HepG2 (cell line): ENCODE results near the gene EFHC2. TPM values are rescaled to one million over a fixed set of nuclear protein-coding genes. Genes with fewer than 3 reads are reported as not detected.

Experiments used
- ATAC-seq: fragments of 200-7000 bp; cut with Tn5 transposase; 3 replicates; pipeline ENCODE4 v1.9.1; 2020; ENCODE audit warnings: mild to moderate bottlenecking, moderate library complexity
- BruUV-seq: library from RNA; stranded (reverse); fragments of 400-500 nt; replicated peaks from 2 replicates; lab custom pipeline; 2021; lab: Mats Ljungman, UMichigan
- CTCF ChIA-PET: fragments of 300-600 bp; formaldehyde crosslinking; extraction: SDS; loops from one replicate; lab custom pipeline; 2021; ENCODE audit warnings: low total read pairs, inconsistent platforms, low intra/inter-chr PET ratio; lab: Yijun Ruan, JAX
- POLR2A ChIA-PET: fragments of 350-600 bp; sonication (Branson Sonifier 250); formaldehyde crosslinking; loops from one replicate; lab custom pipeline; 2020; ENCODE audit warnings: antibody characterized with exemption, inconsistent platforms; lab: Yijun Ruan, JAX
- DNase-seq: peaks from one replicate; pipeline ENCODE4 v3.0.0-alpha.2; 2015; ENCODE audit warnings: low spot score
- FAIRE-seq: peaks from 3 replicates; lab custom pipeline; 2011; peaks lifted over from hg19 to GRCh38; lab: Jason Lieb, UNC
- H2AFZ ChIP-seq: one replicate; pipeline ENCODE4 v1.6.1; 2011; ENCODE audit warnings: low read length, inconsistent platforms
- H3K27ac ChIP-seq: fragments of 300-600 bp; 3 replicates; pipeline ENCODE4 v1.8.0; 2011; ENCODE audit warnings: mixed run types, mild to moderate bottlenecking, mixed read lengths, low read length, inconsistent platforms; ENCODE audit not compliant: insufficient read depth; ENCODE audit errors: extremely low read length
- H3K27me3 ChIP-seq, 2 experiments: fragments of 200-600 bp in 1 of 2; 2 replicates in 1 of 2; 3 replicates in 1 of 2; pipeline versions ENCODE4 v1.6.0 to v1.8.0; 2011; ENCODE audit warnings: low read length in 2 of 2, mild to moderate bottlenecking in 2 of 2, moderate library complexity in 2 of 2, inconsistent platforms in 1 of 2; ENCODE audit not compliant: insufficient read depth in 2 of 2, control insufficient read depth in 1 of 2
- H3K36me3 ChIP-seq, 2 experiments: fragments of 200-600 bp in 1 of 2; replicated peaks in 1 of 2; 2 replicates in 1 of 2; 3 replicates in 1 of 2; pipeline versions ENCODE4 v1.5.1 to v1.8.0; 2011; ENCODE audit warnings: low read length in 2 of 2, inconsistent platforms in 1 of 2; ENCODE audit not compliant: insufficient read depth in 2 of 2, control insufficient read depth in 1 of 2
- H3K4me1 ChIP-seq: 2 replicates; pipeline ENCODE4 v1.5.1; 2012; ENCODE audit warnings: low read length, inconsistent platforms; ENCODE audit not compliant: insufficient read depth
- H3K4me2 ChIP-seq: 2 replicates; pipeline ENCODE4 v1.6.0; 2011; ENCODE audit warnings: low read depth, low read length, inconsistent platforms
- H3K4me3 ChIP-seq, 3 experiments: fragments of 200-600 bp in 1 of 3; sonication (generic), shearing (Covaris generic) in 1 of 3; replicated peaks in 1 of 3; 2 replicates each; pipeline ENCODE4 v1.5.1; 2011 to 2016; ENCODE audit warnings: low read length in 3 of 3, inconsistent platforms in 2 of 3, low read depth in 2 of 3, mild to moderate bottlenecking in 2 of 3, control low read depth in 1 of 3, mixed read lengths in 1 of 3; ENCODE audit not compliant: insufficient read depth in 1 of 3
- H3K79me2 ChIP-seq: one replicate; pipeline ENCODE4 v1.6.1; 2011; ENCODE audit warnings: low read length, inconsistent platforms; ENCODE audit not compliant: insufficient read depth
- H3K9ac ChIP-seq: 2 replicates; pipeline ENCODE4 v1.6.0; 2011; ENCODE audit warnings: mild to moderate bottlenecking, low read depth, low read length, inconsistent platforms; ENCODE audit not compliant: insufficient read depth
- H3K9me3 ChIP-seq: 2 replicates; pipeline ENCODE4 v1.5.1; 2012; ENCODE audit warnings: mild to moderate bottlenecking, low read length
- H4K20me1 ChIP-seq: 2 replicates; pipeline ENCODE4 v1.6.0; 2011; ENCODE audit warnings: inconsistent platforms, mild to moderate bottlenecking, low read length, moderate library complexity; ENCODE audit not compliant: insufficient read depth
- RBM22 ChIP-seq: fragments of 200-400 bp; formaldehyde crosslinking; optimal IDR thresholded peaks from 2 replicates; pipeline ENCODE3; 2017; ENCODE audit warnings: mild to moderate bottlenecking, low read length, moderate library complexity
- TBP ChIP-seq: sonication (generic); formaldehyde crosslinking; IDR thresholded peaks from 2 replicates; pipeline ENCODE4 v1.5.0; 2020; ENCODE audit warnings: missing genetic modification reagents
- TEF ChIP-seq: sonication (generic); formaldehyde crosslinking; IDR thresholded peaks from 2 replicates; pipeline ENCODE4 v1.5.0; 2020; ENCODE audit warnings: missing genetic modification reagents
- TGIF2 ChIP-seq: IDR thresholded peaks from 2 replicates; pipeline ENCODE4 v1.6.1; 2016; ENCODE audit warnings: control low read depth, missing compliant biosample characterization
- THRA ChIP-seq: sonication (generic); formaldehyde crosslinking; IDR thresholded peaks from 2 replicates; pipeline ENCODE4 v1.4.0; 2020; ENCODE audit warnings: missing genetic modification reagents, borderline replicate concordance
- ZNF232 ChIP-seq: sonication (generic); formaldehyde crosslinking; IDR thresholded peaks from 2 replicates; pipeline ENCODE4 v1.4.0; 2020; ENCODE audit warnings: missing genetic modification reagents, borderline replicate concordance
- ZNF235 ChIP-seq: sonication (generic); formaldehyde crosslinking; IDR thresholded peaks from 2 replicates; pipeline ENCODE4 v1.8.1; 2023; ENCODE audit warnings: mild to moderate bottlenecking, missing genetic modification reagents, borderline replicate concordance
- ZNF264 ChIP-seq: sonication (generic); formaldehyde crosslinking; IDR thresholded peaks from 2 replicates; pipeline ENCODE4 v1.4.0; 2020; ENCODE audit warnings: missing genetic modification reagents
- ZNF333 ChIP-seq: sonication (generic); formaldehyde crosslinking; IDR thresholded peaks from 2 replicates; pipeline ENCODE4 v1.4.0; 2020; ENCODE audit warnings: mild to moderate bottlenecking, missing genetic modification reagents, borderline replicate concordance
- ZNF530 ChIP-seq: sonication (generic); formaldehyde crosslinking; IDR thresholded peaks from 2 replicates; pipeline ENCODE4 v1.5.0; 2020; ENCODE audit warnings: low read depth, mild to moderate bottlenecking, missing genetic modification reagents
- ZNF615 ChIP-seq: sonication (generic); formaldehyde crosslinking; IDR thresholded peaks from 2 replicates; pipeline ENCODE4 v1.5.0; 2020; ENCODE audit warnings: mild to moderate bottlenecking, missing genetic modification reagents, borderline replicate concordance
- ZNF747 ChIP-seq: sonication (generic); formaldehyde crosslinking; IDR thresholded peaks from 2 replicates; pipeline ENCODE4 v1.8.1; 2023; ENCODE audit warnings: missing genetic modification reagents, mild to moderate bottlenecking, borderline replicate concordance
- WGBS: methylation state at CpG from one replicate; pipeline ENCODE4 v1.1.6; 2017; ENCODE audit warnings: low lambda C conversion rate; 5-methylcytosine and 5-hydroxymethylcytosine counted together
- in situ Hi-C: cut with HindIII; loops from 2 replicates; pipeline ENCODE4 v1.10.0; 2017; ENCODE audit warnings: low pct_unique_long_range_greater_than_20kb; ENCODE audit not compliant: extremely low pct_ligation_motif_present
- intact Hi-C: fragments of 100-400 bp; cut with micrococcal nuclease; formaldehyde crosslinking; loops from one replicate; pipeline ENCODE4 v1.10.0; 2022; ENCODE audit not compliant: unreplicated experiment
- polyA plus RNA-seq, 8 experiments: library from polyadenylated mRNA; depleted of rRNA in 3 of 8; stranded (reverse) in 7 of 8; unstranded in 1 of 8; fragments of >200 nt; fragmentation: Illumina TruSeq in 4 of 8; extraction: Trizol in 4 of 8; gene quantifications; 2 replicates each; pipeline versions ENCODE4 v1.2.1 to v1.2.3, GENCODE V29; 2011 to 2016; ENCODE audit warnings: low read depth in 4 of 8, missing spikeins in 1 of 8, mixed read lengths in 1 of 8; ENCODE audit not compliant: insufficient read depth in 1 of 8
- total RNA-seq, 5 experiments: library from RNA; depleted of rRNA; stranded (reverse); fragments of >200 nt; fragmentation: Illumina TruSeq; extraction: Trizol; gene quantifications; 2 replicates each; pipeline ENCODE4 v1.2.3, GENCODE V29; 2016; ENCODE audit warnings: low read depth in 1 of 5
- TF ChIP-seq, protein P1 (sequence below): sonication (generic); IDR thresholded peaks from 2 replicates; pipeline ENCODE4 v1.6.1; 2016; ENCODE audit warnings: low read depth, borderline replicate concordance
- TF ChIP-seq, protein P2 (sequence below): sonication (generic); formaldehyde crosslinking; IDR thresholded peaks from 2 replicates; pipeline ENCODE4 v1.5.0; 2020; ENCODE audit warnings: missing genetic modification reagents
- TF ChIP-seq, protein P3 (sequence below): sonication (generic); formaldehyde crosslinking; IDR thresholded peaks from 2 replicates; pipeline ENCODE4 v1.4.0; 2020; ENCODE audit warnings: low read depth, mild to moderate bottlenecking, missing genetic modification reagents
- TF ChIP-seq, protein P4 (sequence below): sonication (generic); formaldehyde crosslinking; IDR thresholded peaks from 2 replicates; pipeline ENCODE4 v1.5.0; 2020; ENCODE audit warnings: missing genetic modification reagents

EFHC2 gene
- total and polyA plus RNA-seq, 2 of the 13 experiments (the other 11 are each of a cell fraction or from before 2014, with no cell fraction given), result not detected

GRCh38 chrX:44290718-44291117, 52.8 kb downstream of the EFHC2 start (continued):
- no peak for TF ChIP-seq THRA (CRISPR knock-in tag)
- TF ChIP-seq, protein P1, sequence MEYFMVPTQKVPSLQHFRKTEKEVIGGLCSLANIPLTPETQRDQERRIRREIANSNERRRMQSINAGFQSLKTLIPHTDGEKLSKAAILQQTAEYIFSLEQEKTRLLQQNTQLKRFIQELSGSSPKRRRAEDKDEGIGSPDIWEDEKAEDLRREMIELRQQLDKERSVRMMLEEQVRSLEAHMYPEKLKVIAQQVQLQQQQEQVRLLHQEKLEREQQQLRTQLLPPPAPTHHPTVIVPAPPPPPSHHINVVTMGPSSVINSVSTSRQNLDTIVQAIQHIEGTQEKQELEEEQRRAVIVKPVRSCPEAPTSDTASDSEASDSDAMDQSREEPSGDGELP, result no peak
- no peak for TF ChIP-seq ZNF264
- TF ChIP-seq ZNF235 (CRISPR knock-in tag), result no peak
- TF ChIP-seq, protein P2, sequence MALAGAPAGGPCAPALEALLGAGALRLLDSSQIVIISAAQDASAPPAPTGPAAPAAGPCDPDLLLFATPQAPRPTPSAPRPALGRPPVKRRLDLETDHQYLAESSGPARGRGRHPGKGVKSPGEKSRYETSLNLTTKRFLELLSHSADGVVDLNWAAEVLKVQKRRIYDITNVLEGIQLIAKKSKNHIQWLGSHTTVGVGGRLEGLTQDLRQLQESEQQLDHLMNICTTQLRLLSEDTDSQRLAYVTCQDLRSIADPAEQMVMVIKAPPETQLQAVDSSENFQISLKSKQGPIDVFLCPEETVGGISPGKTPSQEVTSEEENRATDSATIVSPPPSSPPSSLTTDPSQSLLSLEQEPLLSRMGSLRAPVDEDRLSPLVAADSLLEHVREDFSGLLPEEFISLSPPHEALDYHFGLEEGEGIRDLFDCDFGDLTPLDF (CRISPR knock-in tag), result no peak
- TF ChIP-seq, all 625 proteins: peak for 0

DNA sequence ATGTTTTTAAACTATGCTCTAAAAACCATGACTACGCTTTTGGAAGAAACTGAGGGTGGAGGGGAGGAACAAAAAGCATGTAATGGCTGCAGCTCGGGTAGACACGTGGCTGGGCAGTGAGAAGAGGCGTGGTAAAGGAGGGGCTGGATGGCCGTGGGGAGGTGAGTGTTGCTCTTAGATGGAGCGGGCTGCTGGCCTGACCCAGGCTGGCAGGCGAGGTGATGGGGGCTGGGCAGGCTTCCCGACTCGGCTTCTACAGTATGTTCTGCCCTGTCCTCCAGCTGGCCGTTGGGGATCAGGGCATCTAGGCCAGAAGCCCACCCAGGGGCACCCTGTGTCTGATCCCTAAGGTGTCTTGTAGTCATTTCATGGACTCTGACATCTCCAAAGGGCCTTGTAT, 60.7 kb downstream of the EFHC2 start:
- Histone ChIP-seq H3K4me1 (no peaks in the 10 kb centered on the region), H3K36me3 (no peaks in the 10 kb centered on the region), H3K4me2 (peak overlapping the region; percentile 32; the same call in 1 of the 2 replicates), H3K9me3 (no peaks in the 10 kb centered on the region), H2AFZ (no peak overlapping the region), H3K9ac (no peak overlapping the region), H3K27ac (no peak overlapping the region), H3K27me3 (no peaks in the 10 kb centered on the region), H4K20me1 (no peaks in the 10 kb centered on the region), H3K4me3 (peak overlapping the region in 1 of 3 experiments; percentile 33; a peak in 1 of 6 replicates), H3K79me2 (no peaks in the 10 kb centered on the region)
- intact Hi-C loops, result no loop called here
- DNase-seq, result no peak
- ATAC-seq, result peak; percentile 44; the same call in 2 of the 3 replicates
- POLR2A ChIA-PET, result no interaction called here
- CTCF ChIA-PET, result no interaction called here
- in situ Hi-C loops, result no loop called here
- no TSS peak for BruUV-seq
- no peak for TF ChIP-seq RBM22
- no peak for TF ChIP-seq ZNF333
- no peak for TF ChIP-seq TBP (CRISPR knock-in tag)
- no peak for TF ChIP-seq TGIF2 (CRISPR knock-in tag)
- TF ChIP-seq, protein P3, sequence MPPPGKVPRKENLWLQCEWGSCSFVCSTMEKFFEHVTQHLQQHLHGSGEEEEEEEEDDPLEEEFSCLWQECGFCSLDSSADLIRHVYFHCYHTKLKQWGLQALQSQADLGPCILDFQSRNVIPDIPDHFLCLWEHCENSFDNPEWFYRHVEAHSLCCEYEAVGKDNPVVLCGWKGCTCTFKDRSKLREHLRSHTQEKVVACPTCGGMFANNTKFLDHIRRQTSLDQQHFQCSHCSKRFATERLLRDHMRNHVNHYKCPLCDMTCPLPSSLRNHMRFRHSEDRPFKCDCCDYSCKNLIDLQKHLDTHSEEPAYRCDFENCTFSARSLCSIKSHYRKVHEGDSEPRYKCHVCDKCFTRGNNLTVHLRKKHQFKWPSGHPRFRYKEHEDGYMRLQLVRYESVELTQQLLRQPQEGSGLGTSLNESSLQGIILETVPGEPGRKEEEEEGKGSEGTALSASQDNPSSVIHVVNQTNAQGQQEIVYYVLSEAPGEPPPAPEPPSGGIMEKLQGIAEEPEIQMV, result no peak
- TF ChIP-seq TEF, result no peak
- TF ChIP-seq ZNF530 (CRISPR knock-in tag), result no peak
- no peak for TF ChIP-seq ZNF615 (CRISPR knock-in tag)
- no peak for TF ChIP-seq ZNF747 (CRISPR knock-in tag)
- TF ChIP-seq ZNF232 (CRISPR knock-in tag), result no peak
- TF ChIP-seq, protein P4, sequence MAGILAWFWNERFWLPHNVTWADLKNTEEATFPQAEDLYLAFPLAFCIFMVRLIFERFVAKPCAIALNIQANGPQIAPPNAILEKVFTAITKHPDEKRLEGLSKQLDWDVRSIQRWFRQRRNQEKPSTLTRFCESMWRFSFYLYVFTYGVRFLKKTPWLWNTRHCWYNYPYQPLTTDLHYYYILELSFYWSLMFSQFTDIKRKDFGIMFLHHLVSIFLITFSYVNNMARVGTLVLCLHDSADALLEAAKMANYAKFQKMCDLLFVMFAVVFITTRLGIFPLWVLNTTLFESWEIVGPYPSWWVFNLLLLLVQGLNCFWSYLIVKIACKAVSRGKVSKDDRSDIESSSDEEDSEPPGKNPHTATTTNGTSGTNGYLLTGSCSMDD, result no peak
- no peak for FAIRE-seq
- 29% methylated on average over 6 of the region's 10 CpGs for WGBS
